ENCODE results near the gene RUFY2.
"Not testable (repeated sequence)": the region's sequence is repeated elsewhere in the genome, so short reads cannot be mapped to it uniquely, and the experiment has no call there.

The RUFY2 gene, protein sequence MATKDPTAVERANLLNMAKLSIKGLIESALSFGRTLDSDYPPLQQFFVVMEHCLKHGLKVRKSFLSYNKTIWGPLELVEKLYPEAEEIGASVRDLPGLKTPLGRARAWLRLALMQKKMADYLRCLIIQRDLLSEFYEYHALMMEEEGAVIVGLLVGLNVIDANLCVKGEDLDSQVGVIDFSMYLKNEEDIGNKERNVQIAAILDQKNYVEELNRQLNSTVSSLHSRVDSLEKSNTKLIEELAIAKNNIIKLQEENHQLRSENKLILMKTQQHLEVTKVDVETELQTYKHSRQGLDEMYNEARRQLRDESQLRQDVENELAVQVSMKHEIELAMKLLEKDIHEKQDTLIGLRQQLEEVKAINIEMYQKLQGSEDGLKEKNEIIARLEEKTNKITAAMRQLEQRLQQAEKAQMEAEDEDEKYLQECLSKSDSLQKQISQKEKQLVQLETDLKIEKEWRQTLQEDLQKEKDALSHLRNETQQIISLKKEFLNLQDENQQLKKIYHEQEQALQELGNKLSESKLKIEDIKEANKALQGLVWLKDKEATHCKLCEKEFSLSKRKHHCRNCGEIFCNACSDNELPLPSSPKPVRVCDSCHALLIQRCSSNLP

DNA sequence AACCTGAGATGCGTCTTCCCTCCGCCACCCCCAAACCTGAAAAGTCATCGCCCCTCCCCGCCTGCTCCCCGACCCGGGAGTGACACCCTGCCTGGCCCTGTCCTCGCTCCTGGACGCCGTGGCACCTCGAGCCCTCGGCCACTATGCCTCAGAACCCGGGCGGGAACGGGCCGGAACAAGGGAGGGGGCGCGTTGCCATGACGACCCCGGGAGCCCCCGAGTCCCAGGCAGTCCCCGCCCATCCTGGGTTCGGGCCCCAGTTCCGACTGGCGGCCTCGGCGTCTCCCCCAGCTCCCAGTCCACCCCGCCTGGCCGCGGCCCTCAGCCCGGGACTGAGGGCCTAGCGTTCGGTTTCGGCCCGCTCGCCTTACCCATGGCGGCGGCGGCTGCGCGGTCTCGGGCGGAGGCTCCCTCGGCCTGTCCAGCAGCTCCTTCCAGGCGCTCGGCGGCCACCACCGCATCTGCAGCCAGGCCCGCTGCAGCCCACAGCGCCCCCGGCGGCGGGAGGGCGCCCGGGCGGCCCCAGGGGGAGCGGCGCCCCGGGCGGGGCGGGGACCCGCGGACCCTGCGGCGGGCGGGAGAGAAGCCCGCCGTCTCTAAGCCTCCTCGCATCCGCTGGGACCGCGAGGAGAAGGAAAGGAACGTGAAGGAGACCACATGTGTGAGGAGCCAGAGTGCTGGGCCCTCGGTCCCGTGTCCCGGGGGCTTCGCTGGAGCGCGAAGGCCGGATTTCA is at the start of gene RUFY2:
RUFY2 (minus strand) TSS at position 463 of the 734 bp plus-strand sequence; CDS start at position 375, 88 bp downstream.
- peak; percentile 79 for DNase-seq (ENCODE audit: low read depth)
- no peak; the same call in 1 of the 2 replicates for TF ChIP-seq CTCF (conservative IDR thresholded peaks at IDR 0.05; ENCODE audit: low read length)

GRCh38 chr10:68449698-68450097 is 42.6 kb upstream of the RUFY2 start:
- H3K4me3 ChIP-seq (ENCODE audit: low read length), result not testable (repeated sequence)
- peak; percentile 11 for DNase-seq (ENCODE audit: low read depth)

More for the DNA sequence above, at the start of gene RUFY2:
- peak within 1 kb of the TSS; percentile 94 for H3K4me3 ChIP-seq (ENCODE audit: low read length)

DNA sequence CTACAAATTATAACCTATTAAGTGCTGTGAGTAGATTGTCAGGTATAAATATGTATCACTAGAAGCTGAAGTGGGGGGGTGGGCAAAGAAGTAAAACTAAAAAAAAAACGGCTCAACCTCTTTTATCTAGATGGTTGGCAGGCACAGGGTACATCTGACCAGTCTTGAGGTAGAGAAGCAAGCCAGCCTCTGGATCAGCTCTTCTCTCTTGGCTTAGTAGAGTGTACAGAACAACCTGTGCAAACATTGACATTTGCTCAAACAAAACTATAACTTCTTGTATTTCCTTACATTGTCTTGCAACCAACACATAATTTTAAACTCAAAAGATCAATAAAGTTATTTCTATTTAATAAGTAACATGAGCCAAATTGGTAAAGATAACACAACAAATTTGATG is 39.1 kb upstream of the RUFY2 start:
- no peak overlapping the region for H3K4me3 ChIP-seq (ENCODE audit: low read length)
- TF ChIP-seq CTCF (conservative IDR thresholded peaks at IDR 0.05; ENCODE audit: low read length), result no peak
- DNase-seq (ENCODE audit: low read depth), result no peak

- no peak overlapping the region for H3K4me3 ChIP-seq (ENCODE audit: low read length)
- DNase-seq (ENCODE audit: low read depth), result no peak
- no peak for TF ChIP-seq CTCF (conservative IDR thresholded peaks at IDR 0.05; ENCODE audit: low read length)
Observed at GRCh38 chr10:68442971-68443370, 35.9 kb upstream of the RUFY2 start.

GRCh38 chr10:68440898-68441297 is 33.8 kb upstream of the RUFY2 start:
- TF ChIP-seq CTCF (conservative IDR thresholded peaks at IDR 0.05; ENCODE audit: low read length), result no peak
- H3K4me3 ChIP-seq (ENCODE audit: low read length), result no peak overlapping the region
- no peak for DNase-seq (ENCODE audit: low read depth)

DNA sequence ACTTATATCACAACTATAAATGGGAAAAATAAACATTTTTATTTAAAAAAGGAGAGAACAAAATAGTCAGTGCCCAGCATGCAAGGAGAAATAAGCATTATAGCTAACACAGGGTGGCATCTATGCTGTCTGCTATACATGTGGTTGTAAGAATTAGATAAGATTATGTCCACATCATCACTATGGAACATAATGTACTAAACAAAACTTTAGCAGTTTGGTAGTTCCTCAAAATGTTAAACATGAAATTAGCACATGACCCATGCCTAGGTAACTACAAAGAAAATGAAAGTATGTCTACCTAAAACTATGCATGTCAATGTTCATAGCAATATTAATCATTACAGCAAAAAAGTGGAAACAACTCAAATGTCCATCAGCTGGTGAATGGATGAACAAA is 28.7 kb upstream of the RUFY2 start:
- no peak for DNase-seq (ENCODE audit: low read depth)
- no peak for TF ChIP-seq CTCF (conservative IDR thresholded peaks at IDR 0.05; ENCODE audit: low read length)
- H3K4me3 ChIP-seq (ENCODE audit: low read length), result no peak overlapping the region

DNA sequence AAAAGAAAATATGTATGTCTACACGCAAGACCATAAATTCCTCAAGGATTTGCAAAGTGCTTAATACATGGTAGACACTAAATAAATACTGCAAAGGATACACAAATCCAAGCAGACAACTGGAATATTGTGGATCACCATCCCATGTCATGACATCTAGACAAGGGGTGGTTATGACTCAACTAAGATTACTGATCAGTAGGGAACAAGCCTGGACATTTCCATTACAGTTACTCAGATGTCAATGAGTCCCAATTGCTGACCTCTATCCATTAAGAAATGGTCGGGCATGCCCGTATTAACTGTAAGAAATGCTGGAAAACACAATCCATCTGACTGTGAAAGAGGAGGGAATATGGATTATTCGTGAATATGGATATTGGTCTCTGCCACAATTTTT is 27.6 kb upstream of the RUFY2 start:
- no peak for TF ChIP-seq CTCF (conservative IDR thresholded peaks at IDR 0.05; ENCODE audit: low read length)
- no peak for DNase-seq (ENCODE audit: low read depth)

More for the DNA sequence above, 27.6 kb upstream of the RUFY2 start:
- no peak overlapping the region for H3K4me3 ChIP-seq (ENCODE audit: low read length)

All from AG10803 (cell line).